K562 (cell line): Measurements from ENCODE around the gene SLC43A2. TPM values are rescaled to one million over a fixed set of nuclear protein-coding genes. Genes with fewer than 3 reads are reported as not detected.

Experiments
- BCOR ChIP-seq: fragments of 450-650 bp; IDR thresholded peaks from 2 replicates; pipeline ENCODE4 v1.6.1; 2016
- C11orf30 ChIP-seq: fragments of 450-650 bp; IDR thresholded peaks from 2 replicates; pipeline ENCODE4 v1.6.1; 2016; ENCODE audit warnings: low read depth, mild to moderate bottlenecking
- DNMT1 ChIP-seq: fragments of 450-650 bp; IDR thresholded peaks from 2 replicates; pipeline ENCODE4 v1.6.1; 2016; ENCODE audit warnings: antibody characterized with exemption, mild to moderate bottlenecking
- DPF2 ChIP-seq: fragments of 450-650 bp; IDR thresholded peaks from 2 replicates; pipeline ENCODE4 v1.6.1; 2016
- GABPA ChIP-seq: fragments of 200-800 bp; sonication (Bioruptor generic); conservative IDR thresholded peaks from 2 replicates; pipeline ENCODE4 v1.6.1; 2016; ENCODE audit warnings: low read depth, missing genetic modification characterization, missing compliant biosample characterization
- HDAC1 ChIP-seq, 2 experiments: fragments of 450-650 bp; IDR thresholded peaks; 2 replicates each; pipeline ENCODE4 v1.6.1; 2016 to 2017; ENCODE audit warnings: inconsistent platforms in 1 of 2, mild to moderate bottlenecking in 1 of 2, moderate library complexity in 1 of 2
- HLTF ChIP-seq: fragments of 450-650 bp; IDR thresholded peaks from 2 replicates; pipeline ENCODE4 v1.6.1; 2016
- HSF4 ChIP-seq: fragments of 250-450 bp; sonication (Bioruptor Pico); IDR thresholded peaks from 2 replicates; pipeline ENCODE4 v2.1.2; 2022; ENCODE audit warnings: mild to moderate bottlenecking, moderate library complexity, borderline replicate concordance
- JUNB ChIP-seq: fragments of 450-650 bp; formaldehyde crosslinking; conservative IDR thresholded peaks from 2 replicates; pipeline ENCODE4 v1.4.0; 2020; ENCODE audit warnings: mild to moderate bottlenecking
- MCM5 ChIP-seq: fragments of 450-650 bp; IDR thresholded peaks from 2 replicates; pipeline ENCODE4 v1.6.1; 2016; ENCODE audit warnings: low read depth
- MEF2A ChIP-seq: IDR thresholded peaks from 2 replicates; pipeline ENCODE4 v1.6.1; 2011; ENCODE audit warnings: low read depth, mild to moderate bottlenecking, low read length, moderate library complexity; ENCODE audit not compliant: control insufficient read depth
- MTA1 ChIP-seq: fragments of 450-650 bp; IDR thresholded peaks from 2 replicates; pipeline ENCODE4 v1.6.1; 2017; ENCODE audit warnings: borderline replicate concordance
- NFE2 ChIP-seq: IDR thresholded peaks from 2 replicates; pipeline ENCODE4 v1.6.1; 2014; ENCODE audit warnings: antibody characterized with exemption, low read depth
- SMC3 ChIP-seq: conservative IDR thresholded peaks from 2 replicates; pipeline ENCODE4 v1.6.1; 2011; ENCODE audit warnings: low read depth, low read length, improper control_type of control experiment; ENCODE audit not compliant: insufficient read depth
- STAT5A ChIP-seq: IDR thresholded peaks from 2 replicates; pipeline ENCODE4 v1.6.1; 2012; ENCODE audit warnings: low read length, inconsistent platforms, borderline replicate concordance
- SUPT5H ChIP-seq: fragments of 450-650 bp; IDR thresholded peaks from 2 replicates; pipeline ENCODE4 v1.6.1; 2016
- WHSC1 ChIP-seq: IDR thresholded peaks from one replicate; pipeline ENCODE4 v1.6.1; 2012; ENCODE audit warnings: low read length, control low read depth, inconsistent platforms
- polyA plus RNA-seq, 8 experiments: library from polyadenylated mRNA; depleted of rRNA in 4 of 8; stranded (reverse) in 5 of 8; unstranded in 3 of 8; fragments of >200 nt; fragmentation: Nextera tagmentation in 2 of 8; fragmentation: Illumina TruSeq in 1 of 8; extraction: Ambion mirVana in 2 of 8; extraction: Trizol in 1 of 8; gene quantifications; 2 replicates each; pipeline versions ENCODE4 v1.2.1 to v1.2.3, GENCODE V29; 2011 to 2014; ENCODE audit warnings: inconsistent platforms in 1 of 8, missing spikeins in 1 of 8
- total RNA-seq, 7 experiments: library from RNA; depleted of rRNA in 6 of 7; stranded (reverse); fragments of >200 nt in 6 of 7; fragmentation: Illumina TruSeq in 2 of 7; extraction: Trizol in 2 of 7; gene quantifications; 2 replicates each; pipeline versions ENCODE4 v1.2.1 to v1.2.3, GENCODE V29; 2011 to 2021; ENCODE audit warnings: low replicate concordance in 1 of 7
- TF ChIP-seq, protein P1 (sequence below): fragments of 450-650 bp; IDR thresholded peaks from 2 replicates; pipeline ENCODE4 v1.6.1; 2016; ENCODE audit warnings: low read depth
- TF ChIP-seq, protein P2 (sequence below): fragments of 450-650 bp; IDR thresholded peaks from 2 replicates; pipeline ENCODE4 v1.6.1; 2016
- TF ChIP-seq, protein P3 (sequence below), 2 experiments: fragments of 450-650 bp; IDR thresholded peaks; 2 replicates each; pipeline ENCODE4 v1.6.1; 2016

Gene SLC43A2
- total and polyA plus RNA-seq, 9 of the 15 experiments (the other 6 are each of a cell fraction or from before 2014, with no cell fraction given) = 0.03 to 10.2 (median 3.6) TPM

- TF ChIP-seq, protein P1, sequence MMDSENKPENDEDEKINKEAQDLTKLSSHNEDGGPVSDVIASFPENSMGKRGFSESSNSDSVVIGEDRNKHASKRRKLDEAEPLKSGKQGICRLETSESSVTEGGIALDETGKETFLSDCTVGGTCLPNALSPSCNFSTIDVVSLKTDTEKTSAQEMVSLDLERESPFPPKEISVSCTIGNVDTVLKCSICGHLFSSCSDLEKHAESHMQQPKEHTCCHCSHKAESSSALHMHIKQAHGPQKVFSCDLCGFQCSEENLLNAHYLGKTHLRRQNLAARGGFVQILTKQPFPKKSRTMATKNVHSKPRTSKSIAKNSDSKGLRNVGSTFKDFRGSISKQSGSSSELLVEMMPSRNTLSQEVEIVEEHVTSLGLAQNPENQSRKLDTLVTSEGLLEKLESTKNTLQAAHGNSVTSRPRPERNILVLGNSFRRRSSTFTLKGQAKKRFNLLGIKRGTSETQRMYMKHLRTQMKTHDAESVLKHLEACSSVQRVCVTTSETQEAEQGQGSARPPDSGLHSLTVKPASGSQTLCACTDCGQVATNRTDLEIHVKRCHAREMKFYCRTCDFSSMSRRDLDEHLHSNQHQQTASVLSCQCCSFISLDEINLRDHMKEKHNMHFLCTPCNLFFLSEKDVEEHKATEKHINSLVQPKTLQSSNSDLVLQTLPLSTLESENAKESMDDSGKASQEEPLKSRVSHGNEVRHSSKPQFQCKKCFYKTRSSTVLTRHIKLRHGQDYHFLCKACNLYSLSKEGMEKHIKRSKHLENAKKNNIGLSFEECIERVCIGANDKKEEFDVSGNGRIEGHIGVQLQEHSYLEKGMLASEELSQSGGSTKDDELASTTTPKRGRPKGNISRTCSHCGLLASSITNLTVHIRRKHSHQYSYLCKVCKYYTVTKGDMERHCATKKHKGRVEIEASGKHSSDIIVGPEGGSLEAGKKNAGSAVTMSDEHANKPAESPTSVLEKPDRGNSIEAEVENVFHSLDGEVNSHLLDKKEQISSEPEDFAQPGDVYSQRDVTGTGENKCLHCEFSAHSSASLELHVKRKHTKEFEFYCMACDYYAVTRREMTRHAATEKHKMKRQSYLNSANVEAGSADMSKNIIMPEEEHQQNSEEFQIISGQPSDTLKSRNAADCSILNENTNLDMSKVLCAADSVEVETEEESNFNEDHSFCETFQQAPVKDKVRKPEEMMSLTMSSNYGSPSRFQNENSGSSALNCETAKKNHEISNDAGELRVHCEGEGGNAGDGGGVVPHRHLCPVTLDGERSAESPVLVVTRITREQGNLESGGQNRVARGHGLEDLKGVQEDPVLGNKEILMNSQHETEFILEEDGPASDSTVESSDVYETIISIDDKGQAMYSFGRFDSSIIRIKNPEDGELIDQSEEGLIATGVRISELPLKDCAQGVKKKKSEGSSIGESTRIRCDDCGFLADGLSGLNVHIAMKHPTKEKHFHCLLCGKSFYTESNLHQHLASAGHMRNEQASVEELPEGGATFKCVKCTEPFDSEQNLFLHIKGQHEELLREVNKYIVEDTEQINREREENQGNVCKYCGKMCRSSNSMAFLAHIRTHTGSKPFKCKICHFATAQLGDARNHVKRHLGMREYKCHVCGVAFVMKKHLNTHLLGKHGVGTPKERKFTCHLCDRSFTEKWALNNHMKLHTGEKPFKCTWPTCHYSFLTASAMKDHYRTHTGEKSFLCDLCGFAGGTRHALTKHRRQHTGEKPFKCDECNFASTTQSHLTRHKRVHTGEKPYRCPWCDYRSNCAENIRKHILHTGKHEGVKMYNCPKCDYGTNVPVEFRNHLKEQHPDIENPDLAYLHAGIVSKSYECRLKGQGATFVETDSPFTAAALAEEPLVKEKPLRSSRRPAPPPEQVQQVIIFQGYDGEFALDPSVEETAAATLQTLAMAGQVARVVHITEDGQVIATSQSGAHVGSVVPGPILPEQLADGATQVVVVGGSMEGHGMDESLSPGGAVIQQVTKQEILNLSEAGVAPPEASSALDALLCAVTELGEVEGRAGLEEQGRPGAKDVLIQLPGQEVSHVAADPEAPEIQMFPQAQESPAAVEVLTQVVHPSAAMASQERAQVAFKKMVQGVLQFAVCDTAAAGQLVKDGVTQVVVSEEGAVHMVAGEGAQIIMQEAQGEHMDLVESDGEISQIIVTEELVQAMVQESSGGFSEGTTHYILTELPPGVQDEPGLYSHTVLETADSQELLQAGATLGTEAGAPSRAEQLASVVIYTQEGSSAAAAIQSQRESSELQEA = peak; percentile 58; the same call in 1 of the 2 replicates
- TF ChIP-seq, protein P2, sequence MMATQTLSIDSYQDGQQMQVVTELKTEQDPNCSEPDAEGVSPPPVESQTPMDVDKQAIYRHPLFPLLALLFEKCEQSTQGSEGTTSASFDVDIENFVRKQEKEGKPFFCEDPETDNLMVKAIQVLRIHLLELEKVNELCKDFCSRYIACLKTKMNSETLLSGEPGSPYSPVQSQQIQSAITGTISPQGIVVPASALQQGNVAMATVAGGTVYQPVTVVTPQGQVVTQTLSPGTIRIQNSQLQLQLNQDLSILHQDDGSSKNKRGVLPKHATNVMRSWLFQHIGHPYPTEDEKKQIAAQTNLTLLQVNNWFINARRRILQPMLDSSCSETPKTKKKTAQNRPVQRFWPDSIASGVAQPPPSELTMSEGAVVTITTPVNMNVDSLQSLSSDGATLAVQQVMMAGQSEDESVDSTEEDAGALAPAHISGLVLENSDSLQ = peak; percentile 25; the same call in 1 of the 2 replicates
- no peak for TF ChIP-seq STAT5A
- TF ChIP-seq BCOR = peak; percentile 54; the same call in 1 of the 2 replicates
- 0 out of 2 replicates have a peak, but pooled peaks have one; percentile 42 for TF ChIP-seq MCM5
- TF ChIP-seq DNMT1 = 0 out of 2 replicates have a peak, but pooled peaks have one; percentile 57
- TF ChIP-seq HDAC1 (IDR thresholded peaks at IDR 0.05) = peak in 1 of 2 experiments; percentile 32; a peak in 1 of 4 replicates
- TF ChIP-seq DPF2 = peak; percentile 68
- peak; percentile 42 for TF ChIP-seq GABPA (tag)
- no peak for TF ChIP-seq SMC3
- TF ChIP-seq WHSC1 = no peak
- peak; percentile 52; the same call in 1 of the 2 replicates for TF ChIP-seq NFE2
- 0 out of 2 replicates have a peak, but pooled peaks have one; percentile 47 for TF ChIP-seq MTA1
- no peak for TF ChIP-seq JUNB (CRISPR knock-in tag)
- TF ChIP-seq C11orf30 = peak; percentile 51; the same call in 1 of the 2 replicates
- TF ChIP-seq, protein P3, sequence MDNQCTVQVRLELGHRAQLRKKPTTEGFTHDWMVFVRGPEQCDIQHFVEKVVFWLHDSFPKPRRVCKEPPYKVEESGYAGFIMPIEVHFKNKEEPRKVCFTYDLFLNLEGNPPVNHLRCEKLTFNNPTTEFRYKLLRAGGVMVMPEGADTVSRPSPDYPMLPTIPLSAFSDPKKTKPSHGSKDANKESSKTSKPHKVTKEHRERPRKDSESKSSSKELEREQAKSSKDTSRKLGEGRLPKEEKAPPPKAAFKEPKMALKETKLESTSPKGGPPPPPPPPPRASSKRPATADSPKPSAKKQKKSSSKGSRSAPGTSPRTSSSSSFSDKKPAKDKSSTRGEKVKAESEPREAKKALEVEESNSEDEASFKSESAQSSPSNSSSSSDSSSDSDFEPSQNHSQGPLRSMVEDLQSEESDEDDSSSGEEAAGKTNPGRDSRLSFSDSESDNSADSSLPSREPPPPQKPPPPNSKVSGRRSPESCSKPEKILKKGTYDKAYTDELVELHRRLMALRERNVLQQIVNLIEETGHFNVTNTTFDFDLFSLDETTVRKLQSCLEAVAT (IDR thresholded peaks at IDR 0.05) = peak; percentile 38 to 61; a peak in 1 of 4 replicates
- TF ChIP-seq HLTF = peak; percentile 54; the same call in 1 of the 2 replicates
- TF ChIP-seq MEF2A = no peak
- TF ChIP-seq SUPT5H = peak; percentile 56
- no peak for TF ChIP-seq HSF4 (CRISPR knock-in tag)
These were observed 62.0 kb downstream of the SLC43A2 start (continued) for GRCh38 chr17:1566505-1567199.
